HepG2 (cell line): ENCODE results near the gene DSTN. TPM values are rescaled to one million over a fixed set of nuclear protein-coding genes. Genes with fewer than 3 reads are reported as not detected.

Experiments
- ARNT2 ChIP-seq: sonication (generic); formaldehyde crosslinking; IDR thresholded peaks from 2 replicates; pipeline ENCODE4 v1.8.0; 2022; ENCODE audit warnings: mild to moderate bottlenecking, low read depth, missing genetic modification reagents, moderate library complexity
- HES4 ChIP-seq: sonication (generic); formaldehyde crosslinking; IDR thresholded peaks from 2 replicates; pipeline ENCODE4 v1.9.0; 2021; ENCODE audit warnings: mild to moderate bottlenecking, missing genetic modification reagents, borderline replicate concordance
- HMGA1 ChIP-seq: sonication (generic); formaldehyde crosslinking; conservative IDR thresholded peaks from 2 replicates; pipeline ENCODE4 v1.4.0; 2020; ENCODE audit warnings: missing genetic modification reagents
- HOXA3 ChIP-seq: sonication (generic); formaldehyde crosslinking; IDR thresholded peaks from 2 replicates; pipeline ENCODE4 v1.5.0; 2020; ENCODE audit warnings: missing genetic modification reagents
- HOXD1 ChIP-seq: sonication (generic); formaldehyde crosslinking; IDR thresholded peaks from 2 replicates; pipeline ENCODE4 v1.5.0; 2020; ENCODE audit warnings: missing genetic modification reagents
- ZC3H13 ChIP-seq: sonication (generic); formaldehyde crosslinking; IDR thresholded peaks from 2 replicates; pipeline ENCODE4 v1.8.1; 2023; ENCODE audit warnings: mild to moderate bottlenecking, missing genetic modification reagents, moderate library complexity
- ZNF24 ChIP-seq: fragments of 450-650 bp; IDR thresholded peaks from 2 replicates; pipeline ENCODE4 v1.6.1; 2017; ENCODE audit warnings: antibody characterized with exemption, mild to moderate bottlenecking
- ZNF546 ChIP-seq: sonication (generic); formaldehyde crosslinking; conservative IDR thresholded peaks from 2 replicates; pipeline ENCODE4 v1.8.1; 2023; ENCODE audit warnings: mild to moderate bottlenecking, missing genetic modification reagents
- ZNF558 ChIP-seq: sonication (generic); formaldehyde crosslinking; IDR thresholded peaks from 2 replicates; pipeline ENCODE4 v1.9.0; 2022; ENCODE audit warnings: mild to moderate bottlenecking, missing genetic modification reagents, borderline replicate concordance
- ZNF747 ChIP-seq: sonication (generic); formaldehyde crosslinking; IDR thresholded peaks from 2 replicates; pipeline ENCODE4 v1.8.1; 2023; ENCODE audit warnings: missing genetic modification reagents, mild to moderate bottlenecking, borderline replicate concordance
- ZNF782 ChIP-seq: sonication (generic); formaldehyde crosslinking; IDR thresholded peaks from 2 replicates; pipeline ENCODE4 v1.4.0; 2020; ENCODE audit warnings: missing genetic modification reagents, mild to moderate bottlenecking, borderline replicate concordance
- ZNF788 ChIP-seq: sonication (generic); formaldehyde crosslinking; IDR thresholded peaks from 2 replicates; pipeline ENCODE4 v1.5.0; 2020; ENCODE audit warnings: mild to moderate bottlenecking, missing genetic modification reagents, borderline replicate concordance
- polyA plus RNA-seq, 8 experiments: library from polyadenylated mRNA; depleted of rRNA in 3 of 8; stranded (reverse) in 7 of 8; unstranded in 1 of 8; fragments of >200 nt; fragmentation: Illumina TruSeq in 4 of 8; extraction: Trizol in 4 of 8; gene quantifications; 2 replicates each; pipeline versions ENCODE4 v1.2.1 to v1.2.3, GENCODE V29; 2011 to 2016; ENCODE audit warnings: low read depth in 4 of 8, missing spikeins in 1 of 8, mixed read lengths in 1 of 8; ENCODE audit not compliant: insufficient read depth in 1 of 8
- total RNA-seq, 5 experiments: library from RNA; depleted of rRNA; stranded (reverse); fragments of >200 nt; fragmentation: Illumina TruSeq; extraction: Trizol; gene quantifications; 2 replicates each; pipeline ENCODE4 v1.2.3, GENCODE V29; 2016; ENCODE audit warnings: low read depth in 1 of 5
- TF ChIP-seq, protein P1 (sequence below): sonication (generic); formaldehyde crosslinking; IDR thresholded peaks from 2 replicates; pipeline ENCODE4 v1.5.0; 2020; ENCODE audit warnings: mild to moderate bottlenecking, missing genetic modification reagents, borderline replicate concordance
- TF ChIP-seq, protein P2 (sequence below): sonication (generic); formaldehyde crosslinking; IDR thresholded peaks from 2 replicates; pipeline ENCODE4 v1.5.1; 2020; ENCODE audit warnings: mild to moderate bottlenecking, moderate library complexity, missing genetic modification reagents
- TF ChIP-seq, protein P3 (sequence below): sonication (generic); formaldehyde crosslinking; IDR thresholded peaks from 2 replicates; pipeline ENCODE4 v1.4.0; 2020; ENCODE audit warnings: missing genetic modification reagents
- TF ChIP-seq, protein P4 (sequence below): sonication (generic); formaldehyde crosslinking; IDR thresholded peaks from 2 replicates; pipeline ENCODE4 v1.4.0; 2020; ENCODE audit warnings: missing genetic modification reagents

The DSTN gene
- total and polyA plus RNA-seq, 2 of the 13 experiments (the other 11 are each of a cell fraction or from before 2014, with no cell fraction given) = 27.6 to 106 TPM

DNA sequence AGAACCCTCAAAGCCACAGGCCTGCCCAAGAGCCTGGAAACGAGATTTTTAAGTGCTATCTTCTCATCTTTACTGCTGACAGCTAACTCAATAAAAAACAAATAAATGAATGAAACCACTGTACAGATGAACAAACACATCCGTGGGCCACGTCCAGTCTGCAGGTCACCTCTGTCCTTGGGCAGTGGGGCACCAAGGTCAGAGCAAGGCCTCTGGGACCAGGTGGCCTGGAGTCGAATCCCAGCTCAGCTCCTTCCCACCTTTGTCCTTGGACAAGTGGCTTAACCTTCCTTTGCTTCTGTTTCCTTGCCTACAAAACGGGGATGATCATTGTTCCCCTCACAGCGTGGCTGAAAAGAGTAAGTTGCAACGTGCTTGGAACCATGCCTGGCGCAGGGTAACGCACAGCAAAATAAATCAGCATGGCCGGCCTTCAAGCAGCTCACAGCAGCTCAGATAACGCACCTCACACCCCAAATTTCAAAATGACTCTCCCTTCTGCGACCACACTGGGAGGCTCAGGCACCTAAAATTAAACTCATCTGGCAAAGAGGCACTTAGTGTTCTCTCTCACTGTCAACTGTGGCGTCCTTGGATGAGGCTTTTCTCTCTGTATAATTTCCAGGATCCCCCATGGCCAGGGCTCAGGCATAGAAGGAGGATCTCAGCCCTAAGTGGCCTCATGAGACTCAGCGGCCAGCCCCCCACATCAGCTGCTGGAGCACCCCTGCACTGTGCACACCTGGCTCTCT lies 76.5 kb downstream of the DSTN start (continued):
- TF ChIP-seq, protein P1, sequence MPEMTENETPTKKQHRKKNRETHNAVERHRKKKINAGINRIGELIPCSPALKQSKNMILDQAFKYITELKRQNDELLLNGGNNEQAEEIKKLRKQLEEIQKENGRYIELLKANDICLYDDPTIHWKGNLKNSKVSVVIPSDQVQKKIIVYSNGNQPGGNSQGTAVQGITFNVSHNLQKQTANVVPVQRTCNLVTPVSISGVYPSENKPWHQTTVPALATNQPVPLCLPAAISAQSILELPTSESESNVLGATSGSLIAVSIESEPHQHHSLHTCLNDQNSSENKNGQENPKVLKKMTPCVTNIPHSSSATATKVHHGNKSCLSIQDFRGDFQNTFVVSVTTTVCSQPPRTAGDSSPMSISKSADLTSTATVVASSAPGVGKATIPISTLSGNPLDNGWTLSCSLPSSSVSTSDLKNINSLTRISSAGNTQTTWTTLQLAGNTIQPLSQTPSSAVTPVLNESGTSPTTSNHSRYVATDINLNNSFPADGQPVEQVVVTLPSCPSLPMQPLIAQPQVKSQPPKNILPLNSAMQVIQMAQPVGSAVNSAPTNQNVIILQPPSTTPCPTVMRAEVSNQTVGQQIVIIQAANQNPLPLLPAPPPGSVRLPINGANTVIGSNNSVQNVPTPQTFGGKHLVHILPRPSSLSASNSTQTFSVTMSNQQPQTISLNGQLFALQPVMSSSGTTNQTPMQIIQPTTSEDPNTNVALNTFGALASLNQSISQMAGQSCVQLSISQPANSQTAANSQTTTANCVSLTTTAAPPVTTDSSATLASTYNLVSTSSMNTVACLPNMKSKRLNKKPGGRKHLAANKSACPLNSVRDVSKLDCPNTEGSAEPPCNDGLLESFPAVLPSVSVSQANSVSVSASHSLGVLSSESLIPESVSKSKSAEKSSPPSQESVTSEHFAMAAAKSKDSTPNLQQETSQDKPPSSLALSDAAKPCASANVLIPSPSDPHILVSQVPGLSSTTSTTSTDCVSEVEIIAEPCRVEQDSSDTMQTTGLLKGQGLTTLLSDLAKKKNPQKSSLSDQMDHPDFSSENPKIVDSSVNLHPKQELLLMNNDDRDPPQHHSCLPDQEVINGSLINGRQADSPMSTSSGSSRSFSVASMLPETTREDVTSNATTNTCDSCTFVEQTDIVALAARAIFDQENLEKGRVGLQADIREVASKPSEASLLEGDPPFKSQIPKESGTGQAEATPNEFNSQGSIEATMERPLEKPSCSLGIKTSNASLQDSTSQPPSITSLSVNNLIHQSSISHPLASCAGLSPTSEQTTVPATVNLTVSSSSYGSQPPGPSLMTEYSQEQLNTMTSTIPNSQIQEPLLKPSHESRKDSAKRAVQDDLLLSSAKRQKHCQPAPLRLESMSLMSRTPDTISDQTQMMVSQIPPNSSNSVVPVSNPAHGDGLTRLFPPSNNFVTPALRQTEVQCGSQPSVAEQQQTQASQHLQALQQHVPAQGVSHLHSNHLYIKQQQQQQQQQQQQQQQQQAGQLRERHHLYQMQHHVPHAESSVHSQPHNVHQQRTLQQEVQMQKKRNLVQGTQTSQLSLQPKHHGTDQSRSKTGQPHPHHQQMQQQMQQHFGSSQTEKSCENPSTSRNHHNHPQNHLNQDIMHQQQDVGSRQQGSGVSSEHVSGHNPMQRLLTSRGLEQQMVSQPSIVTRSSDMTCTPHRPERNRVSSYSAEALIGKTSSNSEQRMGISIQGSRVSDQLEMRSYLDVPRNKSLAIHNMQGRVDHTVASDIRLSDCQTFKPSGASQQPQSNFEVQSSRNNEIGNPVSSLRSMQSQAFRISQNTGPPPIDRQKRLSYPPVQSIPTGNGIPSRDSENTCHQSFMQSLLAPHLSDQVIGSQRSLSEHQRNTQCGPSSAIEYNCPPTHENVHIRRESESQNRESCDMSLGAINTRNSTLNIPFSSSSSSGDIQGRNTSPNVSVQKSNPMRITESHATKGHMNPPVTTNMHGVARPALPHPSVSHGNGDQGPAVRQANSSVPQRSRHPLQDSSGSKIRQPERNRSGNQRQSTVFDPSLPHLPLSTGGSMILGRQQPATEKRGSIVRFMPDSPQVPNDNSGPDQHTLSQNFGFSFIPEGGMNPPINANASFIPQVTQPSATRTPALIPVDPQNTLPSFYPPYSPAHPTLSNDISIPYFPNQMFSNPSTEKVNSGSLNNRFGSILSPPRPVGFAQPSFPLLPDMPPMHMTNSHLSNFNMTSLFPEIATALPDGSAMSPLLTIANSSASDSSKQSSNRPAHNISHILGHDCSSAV (CRISPR knock-in tag) = no peak
- TF ChIP-seq HOXA3 (CRISPR knock-in tag) (0 out of 2 replicates have a peak, but pooled peaks have one; percentile 53), HES4 (CRISPR knock-in tag) (no peak), ZC3H13 (CRISPR knock-in tag) (peak; percentile 39; the same call in 1 of the 2 replicates), ZNF747 (CRISPR knock-in tag) (no peak), ZNF788 (CRISPR knock-in tag) (peak; percentile 45; the same call in 1 of the 2 replicates), HMGA1 (CRISPR knock-in tag) (no peak), ARNT2 (CRISPR knock-in tag) (no peak), ZNF24 (no peak), HOXD1 (CRISPR knock-in tag) (peak; percentile 52; the same call in 1 of the 2 replicates), ZNF558 (CRISPR knock-in tag) (no peak), ZNF546 (no peak), ZNF782 (0 out of 2 replicates have a peak, but pooled peaks have one; percentile 15)
- TF ChIP-seq, protein P2, sequence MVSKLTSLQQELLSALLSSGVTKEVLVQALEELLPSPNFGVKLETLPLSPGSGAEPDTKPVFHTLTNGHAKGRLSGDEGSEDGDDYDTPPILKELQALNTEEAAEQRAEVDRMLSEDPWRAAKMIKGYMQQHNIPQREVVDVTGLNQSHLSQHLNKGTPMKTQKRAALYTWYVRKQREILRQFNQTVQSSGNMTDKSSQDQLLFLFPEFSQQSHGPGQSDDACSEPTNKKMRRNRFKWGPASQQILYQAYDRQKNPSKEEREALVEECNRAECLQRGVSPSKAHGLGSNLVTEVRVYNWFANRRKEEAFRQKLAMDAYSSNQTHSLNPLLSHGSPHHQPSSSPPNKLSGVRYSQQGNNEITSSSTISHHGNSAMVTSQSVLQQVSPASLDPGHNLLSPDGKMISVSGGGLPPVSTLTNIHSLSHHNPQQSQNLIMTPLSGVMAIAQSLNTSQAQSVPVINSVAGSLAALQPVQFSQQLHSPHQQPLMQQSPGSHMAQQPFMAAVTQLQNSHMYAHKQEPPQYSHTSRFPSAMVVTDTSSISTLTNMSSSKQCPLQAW (CRISPR knock-in tag) = no peak; the same call in 1 of the 2 replicates
- TF ChIP-seq, protein P3, sequence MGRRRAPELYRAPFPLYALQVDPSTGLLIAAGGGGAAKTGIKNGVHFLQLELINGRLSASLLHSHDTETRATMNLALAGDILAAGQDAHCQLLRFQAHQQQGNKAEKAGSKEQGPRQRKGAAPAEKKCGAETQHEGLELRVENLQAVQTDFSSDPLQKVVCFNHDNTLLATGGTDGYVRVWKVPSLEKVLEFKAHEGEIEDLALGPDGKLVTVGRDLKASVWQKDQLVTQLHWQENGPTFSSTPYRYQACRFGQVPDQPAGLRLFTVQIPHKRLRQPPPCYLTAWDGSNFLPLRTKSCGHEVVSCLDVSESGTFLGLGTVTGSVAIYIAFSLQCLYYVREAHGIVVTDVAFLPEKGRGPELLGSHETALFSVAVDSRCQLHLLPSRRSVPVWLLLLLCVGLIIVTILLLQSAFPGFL (CRISPR knock-in tag) = no peak
- TF ChIP-seq, protein P4, sequence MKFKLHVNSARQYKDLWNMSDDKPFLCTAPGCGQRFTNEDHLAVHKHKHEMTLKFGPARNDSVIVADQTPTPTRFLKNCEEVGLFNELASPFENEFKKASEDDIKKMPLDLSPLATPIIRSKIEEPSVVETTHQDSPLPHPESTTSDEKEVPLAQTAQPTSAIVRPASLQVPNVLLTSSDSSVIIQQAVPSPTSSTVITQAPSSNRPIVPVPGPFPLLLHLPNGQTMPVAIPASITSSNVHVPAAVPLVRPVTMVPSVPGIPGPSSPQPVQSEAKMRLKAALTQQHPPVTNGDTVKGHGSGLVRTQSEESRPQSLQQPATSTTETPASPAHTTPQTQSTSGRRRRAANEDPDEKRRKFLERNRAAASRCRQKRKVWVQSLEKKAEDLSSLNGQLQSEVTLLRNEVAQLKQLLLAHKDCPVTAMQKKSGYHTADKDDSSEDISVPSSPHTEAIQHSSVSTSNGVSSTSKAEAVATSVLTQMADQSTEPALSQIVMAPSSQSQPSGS (CRISPR knock-in tag) = no peak
